ENCODE measurements around the gene RNF225.
"Not testable (repeated sequence)": the region's sequence is repeated elsewhere in the genome, so short reads cannot be mapped to it uniquely, and the experiment has no call there.

The RNF225 gene

DNA sequence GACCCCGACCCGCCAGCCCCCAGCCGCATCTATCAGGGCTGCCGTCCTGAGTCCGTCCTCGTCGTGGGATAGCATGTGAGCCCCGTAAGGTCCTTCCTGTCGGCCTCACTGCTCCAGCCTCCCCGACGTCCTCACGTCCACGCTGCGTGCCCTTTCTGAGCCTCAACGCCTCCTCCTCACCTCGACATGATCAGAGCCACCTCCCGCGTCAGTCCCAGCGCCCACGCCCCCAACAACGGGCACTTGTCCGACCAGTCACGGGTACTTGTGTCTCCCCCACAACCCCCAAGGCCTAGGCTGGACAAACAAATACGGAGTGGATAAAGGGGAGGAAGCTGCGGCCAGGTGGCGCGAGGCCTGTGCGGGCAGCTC, 33.6 kb upstream of the RNF225 start:
- DNase-seq (ENCODE audit: extremely low read depth in 1 of 2, low read depth in 1 of 2), result no peak

DNA sequence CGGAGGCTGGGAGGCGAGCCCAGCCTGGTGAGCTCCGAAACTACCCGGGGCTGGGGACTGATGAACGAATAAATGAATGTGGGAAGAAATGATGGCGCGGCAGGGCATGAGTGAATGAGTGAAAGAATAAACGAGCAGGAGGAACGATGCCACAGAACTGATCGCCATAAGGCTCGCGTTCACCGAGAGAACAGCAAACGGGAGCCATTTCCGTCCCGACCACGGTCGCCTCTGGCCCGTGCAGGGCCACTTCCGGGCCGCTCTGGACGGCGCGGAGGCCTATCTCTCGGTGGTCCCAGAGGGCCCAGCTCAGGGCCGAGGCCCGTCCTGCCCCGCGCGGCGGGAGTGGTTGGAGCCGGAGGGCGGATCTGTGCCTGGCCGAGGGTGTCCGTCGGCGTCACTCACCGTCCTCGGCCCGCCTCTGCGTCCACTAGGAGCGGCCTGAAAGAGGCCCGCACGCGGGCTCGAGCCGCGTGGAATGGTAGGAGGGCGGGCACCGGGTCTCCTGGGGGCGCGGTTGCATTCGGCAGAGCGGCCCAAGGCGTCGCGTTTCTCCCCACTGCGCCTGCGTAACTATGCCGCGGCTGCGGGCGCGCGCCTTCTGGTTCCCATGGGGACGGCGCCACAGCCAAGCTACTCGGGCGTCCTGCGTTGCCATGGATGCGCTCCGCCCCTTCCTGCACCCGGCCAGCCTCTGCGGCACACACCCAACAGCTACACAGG, 33.0 kb upstream of the RNF225 start, which contains the start of gene ZNF497:
TSS of gene ZNF497 (minus strand) at position 480 of the 723 bp plus-strand sequence. CDS start 5,116 bp downstream, outside the sequence.
- DNase-seq (ENCODE audit: extremely low read depth in 1 of 2, low read depth in 1 of 2), result peak; percentile 95 to 97

DNA sequence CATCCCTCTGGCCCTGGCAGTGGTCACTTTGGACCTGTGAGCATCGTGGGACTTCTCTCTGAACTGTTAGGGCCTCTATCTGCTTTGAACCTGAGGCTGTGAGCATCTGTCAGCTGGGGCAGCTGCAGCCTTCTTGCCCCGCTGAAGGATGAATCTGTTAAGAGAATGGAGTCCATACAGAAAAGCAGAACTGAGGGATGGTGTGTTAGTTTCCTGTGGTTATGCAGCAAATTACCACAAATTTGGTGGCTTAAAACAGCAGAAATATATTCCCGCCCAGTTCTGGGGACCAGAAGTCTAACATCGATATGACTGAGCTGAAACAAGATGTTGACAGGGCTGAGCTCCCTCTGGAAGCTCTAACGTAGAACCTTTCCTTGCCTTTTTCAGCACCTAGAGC, 31.3 kb upstream of the RNF225 start:
- no peak for DNase-seq (ENCODE audit: extremely low read depth in 1 of 2, low read depth in 1 of 2)

DNA sequence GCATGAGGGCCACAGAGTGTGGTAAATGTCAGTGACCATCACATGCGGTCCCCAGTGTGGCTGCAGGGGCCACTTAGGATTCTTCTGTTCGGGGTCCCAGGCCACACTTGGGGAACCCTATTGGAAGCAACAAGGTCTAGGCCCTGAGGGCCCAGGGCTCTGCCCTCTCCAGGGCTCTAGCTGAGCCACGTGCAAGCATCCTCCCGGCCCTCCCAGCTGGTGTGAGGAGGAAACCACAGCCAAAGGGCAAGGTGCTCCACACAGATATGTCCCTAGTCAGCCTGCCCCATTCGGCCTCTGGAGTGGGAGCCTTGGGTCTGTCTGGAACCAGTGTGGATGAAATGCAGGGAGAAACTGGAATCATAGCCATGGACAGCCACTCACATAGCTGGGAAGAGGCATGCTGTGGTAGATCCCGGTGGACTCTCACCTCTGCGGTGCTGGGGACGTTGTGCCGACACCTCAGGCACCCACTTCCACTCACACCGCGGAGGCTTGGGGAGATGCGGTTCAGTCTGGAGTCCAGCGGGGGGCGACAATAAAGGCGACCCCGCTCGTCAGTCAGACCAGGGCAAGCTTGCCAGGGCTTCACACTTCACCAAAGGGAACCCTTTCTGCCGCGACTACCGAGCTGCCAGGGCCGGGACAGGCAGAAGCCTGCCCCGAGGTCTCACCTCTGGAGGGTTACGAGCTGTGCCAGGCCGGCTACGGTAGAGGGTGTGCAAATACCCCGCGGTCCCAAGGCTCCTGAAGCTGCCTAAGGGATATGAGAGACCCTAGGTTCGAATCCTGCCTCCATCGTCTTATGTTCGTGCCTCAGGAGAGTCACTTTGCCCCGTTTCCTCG, 28.6 kb upstream of the RNF225 start:
- DNase-seq (ENCODE audit: extremely low read depth in 1 of 2, low read depth in 1 of 2), result no peak

DNA sequence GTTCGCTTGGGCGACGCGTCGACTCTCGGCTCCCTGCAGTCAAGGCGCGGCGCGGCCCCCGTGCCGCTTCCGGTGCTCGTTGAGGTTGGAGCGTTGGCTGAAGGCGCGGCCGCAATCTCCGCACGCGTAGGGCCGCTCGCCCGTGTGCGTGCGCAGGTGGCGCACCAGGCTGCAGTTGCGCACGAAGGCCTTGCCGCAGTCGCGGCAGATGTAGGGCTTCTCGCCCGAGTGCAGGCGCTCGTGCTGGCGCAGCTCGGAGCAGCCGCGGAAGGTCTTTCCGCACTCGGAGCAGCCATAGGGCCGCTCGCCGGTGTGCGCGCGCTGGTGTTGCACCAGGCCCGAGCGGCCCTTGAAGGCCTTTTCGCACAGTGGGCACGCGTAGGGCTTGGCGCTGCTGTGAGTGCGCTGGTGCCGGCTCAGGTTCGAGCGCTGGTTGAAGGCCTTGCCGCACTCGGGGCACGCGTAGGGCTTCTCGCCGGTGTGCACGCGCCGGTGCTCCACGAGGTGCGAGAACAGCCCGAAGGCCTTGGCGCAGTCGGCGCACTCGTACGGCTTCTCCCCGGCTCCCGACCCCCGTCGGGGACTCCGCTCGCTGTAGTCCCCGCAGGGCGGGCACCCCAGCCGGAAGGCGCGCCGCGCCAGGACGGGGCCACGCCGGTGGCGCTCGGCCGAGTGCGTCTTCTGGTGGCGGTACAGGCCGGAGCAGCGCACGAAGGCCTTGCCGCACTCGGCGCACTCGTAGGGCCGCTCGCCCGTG, 27.6 kb upstream of the RNF225 start:
- DNase-seq (ENCODE audit: extremely low read depth in 1 of 2, low read depth in 1 of 2), result no peak

DNA sequence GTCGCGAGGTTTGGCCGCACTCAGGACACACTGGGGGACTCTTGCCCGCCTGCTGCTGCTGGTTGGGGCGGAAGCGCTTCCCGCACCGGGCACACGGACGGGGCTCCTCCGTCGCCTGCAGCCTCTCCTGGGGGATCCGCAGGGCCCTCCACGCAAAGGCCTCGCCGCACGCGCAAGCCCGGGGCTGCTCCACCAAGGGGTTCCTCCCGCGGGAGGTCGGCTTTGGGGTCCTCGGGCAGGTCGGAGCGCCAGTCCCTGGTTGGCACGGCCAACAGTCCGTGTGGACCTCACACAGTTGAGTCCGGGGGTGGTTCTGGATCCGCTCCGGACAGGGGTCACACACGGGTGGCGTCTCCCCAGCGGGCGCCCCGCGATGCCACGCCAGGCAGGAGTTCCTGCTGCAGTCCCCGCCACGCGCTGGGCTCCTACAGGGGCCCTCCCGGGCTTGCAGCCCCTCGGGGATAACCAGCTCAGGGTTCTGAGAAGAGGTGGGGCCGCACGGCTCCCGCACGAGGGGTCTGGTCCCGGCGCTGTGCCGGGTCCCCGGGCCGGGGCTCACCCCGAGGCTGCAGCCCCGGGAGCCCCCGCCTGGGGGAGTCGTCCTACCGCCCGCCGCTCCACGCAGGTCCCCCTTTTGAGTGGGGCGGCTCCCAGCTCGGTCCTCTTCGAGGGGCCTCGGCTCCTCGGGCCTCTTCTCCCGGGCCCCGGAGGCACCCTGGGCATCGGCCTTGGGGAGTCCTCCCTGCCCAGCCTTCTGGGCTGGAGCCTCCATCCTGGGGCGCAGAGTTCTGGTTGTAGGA, 26.7 kb upstream of the RNF225 start:
- DNase-seq (ENCODE audit: extremely low read depth in 1 of 2, low read depth in 1 of 2), result no peak

DNA sequence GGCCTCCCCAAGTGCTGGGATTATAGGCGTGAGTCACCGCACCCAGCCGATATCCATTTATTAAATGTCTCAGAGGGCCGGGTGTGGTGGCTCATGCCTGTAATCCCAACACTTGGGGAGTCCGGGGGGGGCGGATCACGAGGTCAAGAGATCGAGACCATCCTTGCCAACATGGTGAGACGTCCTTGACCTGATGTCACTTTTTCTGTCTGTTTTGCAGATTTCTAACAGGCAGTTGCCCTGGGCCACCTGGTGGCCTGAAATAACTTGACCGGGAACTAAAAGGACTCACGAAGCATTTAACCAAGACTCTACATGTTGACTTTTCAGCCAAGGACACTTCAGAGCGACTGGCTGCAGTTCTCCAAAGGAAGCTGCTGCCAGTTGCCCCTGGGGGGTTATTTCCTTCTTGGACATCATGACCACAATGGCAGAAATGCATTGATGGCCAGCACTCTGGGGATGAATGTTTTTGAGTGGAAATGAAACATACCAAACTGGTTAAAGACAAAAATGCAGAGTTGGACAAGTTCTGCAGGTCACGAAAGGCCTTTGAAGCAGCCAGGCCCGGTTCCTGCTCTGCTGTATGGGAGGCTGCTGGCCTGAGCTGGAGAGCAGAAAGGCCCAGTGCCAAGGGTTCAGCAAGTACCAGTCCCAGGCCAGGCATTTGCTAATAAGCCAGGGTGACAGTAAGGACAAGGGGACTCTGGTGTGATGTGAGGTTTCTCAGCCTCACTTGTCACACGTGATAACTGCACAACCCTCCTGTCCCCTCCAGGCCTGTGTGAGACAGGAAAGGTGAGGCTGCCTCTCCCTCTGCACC, 22.9 kb upstream of the RNF225 start:
- DNase-seq (ENCODE audit: extremely low read depth in 1 of 2, low read depth in 1 of 2), result no peak

DNA sequence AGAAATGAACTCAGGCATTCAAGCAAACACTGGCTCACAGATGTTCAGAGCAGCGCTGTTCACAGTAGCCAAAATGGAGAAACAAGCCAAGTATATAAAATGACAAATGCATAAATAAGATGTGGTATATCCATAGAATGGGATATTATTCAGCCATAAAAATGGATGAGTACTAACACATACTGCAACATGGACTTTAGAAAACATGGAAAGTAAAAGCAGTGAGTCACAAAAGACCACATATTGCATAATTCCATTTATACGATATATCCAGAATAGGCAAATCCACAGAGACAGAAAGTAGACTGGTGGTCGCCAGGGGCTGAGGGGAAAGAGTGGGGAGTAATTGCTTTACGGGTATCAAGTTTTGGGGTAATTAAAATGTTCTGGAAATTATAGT, 21.3 kb upstream of the RNF225 start:
- no peak for DNase-seq (ENCODE audit: extremely low read depth in 1 of 2, low read depth in 1 of 2)

DNA sequence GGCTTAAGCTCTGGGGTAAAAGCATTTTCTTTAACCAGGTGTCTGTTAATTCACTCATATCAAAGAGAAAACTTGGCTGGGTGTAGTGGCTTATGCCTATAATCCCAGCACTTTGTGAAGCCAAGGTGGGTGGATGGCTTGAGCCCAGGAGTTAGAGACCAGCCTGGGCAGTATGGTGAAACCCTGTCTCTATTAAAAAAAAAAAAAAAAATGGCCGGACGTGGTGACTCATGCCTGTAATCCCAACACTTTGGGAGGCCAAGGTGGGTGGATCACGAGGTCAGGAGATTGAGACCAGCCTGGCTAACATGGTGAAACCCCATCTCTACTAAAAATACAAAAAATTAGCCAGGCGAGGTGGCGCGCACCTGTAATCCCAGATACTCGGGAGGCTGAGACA, 18.7 kb upstream of the RNF225 start:
- DNase-seq (ENCODE audit: extremely low read depth in 1 of 2, low read depth in 1 of 2), result not testable (repeated sequence)

DNA sequence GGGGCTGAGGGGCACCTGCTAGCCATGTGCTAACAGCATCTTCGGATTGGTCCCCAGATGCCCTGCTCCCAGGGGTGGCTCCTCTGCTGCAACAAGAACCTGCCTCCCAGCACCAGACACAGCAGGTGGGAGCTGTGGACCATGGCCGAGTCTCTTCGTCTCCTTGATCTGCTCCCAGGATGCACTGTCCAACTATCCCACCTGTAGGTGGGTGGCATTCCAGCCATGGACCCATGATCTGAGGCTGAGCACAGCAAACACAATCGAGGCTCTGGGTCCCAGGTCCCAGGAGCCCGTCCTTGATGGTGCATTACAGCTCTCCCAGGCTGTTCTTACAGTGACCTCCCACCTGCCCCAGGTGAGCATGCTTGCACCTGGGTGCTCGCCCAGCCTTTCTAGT, 16.2 kb upstream of the RNF225 start:
- DNase-seq (ENCODE audit: extremely low read depth in 1 of 2, low read depth in 1 of 2), result no peak

DNA sequence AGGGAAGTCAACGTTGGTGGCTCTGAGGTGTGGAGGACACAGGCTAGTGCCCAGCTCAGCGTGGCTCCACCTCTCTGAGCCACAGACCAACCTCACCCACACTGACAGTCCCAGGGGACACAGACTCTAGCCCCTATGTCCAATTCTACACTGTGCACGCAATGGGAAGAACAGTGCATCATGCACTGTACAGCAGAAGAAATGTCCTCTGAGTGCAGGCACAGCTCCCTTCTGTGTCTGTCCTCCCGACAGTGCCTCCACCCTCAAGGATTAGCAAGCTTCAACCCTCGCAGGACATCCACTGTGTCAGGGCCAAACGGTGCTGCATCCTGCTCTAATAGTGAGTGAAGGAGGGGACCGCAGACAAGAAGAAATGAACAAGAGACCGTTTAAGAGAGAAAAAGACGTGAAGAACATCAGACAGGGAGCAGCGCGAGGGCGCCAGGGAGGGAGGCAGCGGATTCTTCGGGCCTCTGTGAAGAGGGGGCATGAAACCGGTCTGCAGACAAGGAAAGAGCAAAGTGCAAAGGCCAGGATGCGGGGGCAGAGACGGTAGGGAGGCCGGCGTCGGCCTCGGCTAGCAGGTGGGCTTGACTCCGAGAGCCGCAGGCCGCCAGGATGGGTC, 15.3 kb upstream of the RNF225 start:
- no peak for DNase-seq (ENCODE audit: extremely low read depth in 1 of 2, low read depth in 1 of 2)

DNA sequence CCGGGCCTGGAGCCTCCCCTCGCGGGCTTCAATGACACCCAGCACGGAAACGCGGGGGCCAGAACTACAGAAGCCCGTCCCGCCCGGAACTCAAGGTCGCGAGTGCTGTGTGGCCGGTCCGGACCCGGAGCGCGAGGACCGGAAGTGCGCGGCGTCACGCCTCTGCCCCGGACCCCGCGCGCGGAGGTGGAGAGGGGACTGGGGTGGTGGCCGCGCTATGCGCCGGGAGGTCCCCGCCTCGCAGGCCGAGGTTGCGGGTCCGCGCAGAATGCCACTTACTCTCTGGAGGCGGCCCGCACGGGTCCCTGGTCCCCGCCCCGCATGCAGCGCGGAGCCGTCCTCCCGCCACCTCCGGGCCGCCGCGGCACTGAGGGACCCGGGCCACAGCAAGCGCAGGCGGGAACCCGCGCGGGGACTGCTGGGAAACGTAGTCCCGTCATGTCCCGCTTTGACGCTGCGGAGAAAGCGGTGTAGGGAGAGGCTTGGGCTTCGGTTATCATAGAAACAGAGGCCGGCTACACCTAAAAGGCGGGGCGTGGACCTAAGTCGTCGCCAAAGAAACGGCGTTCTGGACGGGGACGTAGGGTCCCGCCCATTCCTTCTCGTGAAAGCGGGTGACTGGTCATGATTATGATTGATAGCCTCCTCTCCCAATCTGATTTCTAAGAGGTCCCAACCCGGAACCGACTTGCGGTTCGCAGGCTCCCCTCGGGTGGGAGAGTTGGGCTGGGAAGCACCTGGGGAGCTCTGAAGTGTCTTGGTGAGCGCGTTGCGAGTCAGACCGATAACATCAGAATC, 14.6 kb upstream of the RNF225 start, which contains the start of gene ZNF837:
TSS of gene ZNF837 (minus strand) at position 369 of the 798 bp plus-strand sequence. CDS start 11,698 bp downstream, outside the sequence.
- DNase-seq (ENCODE audit: extremely low read depth in 1 of 2, low read depth in 1 of 2), result peak; percentile 95 to 96

DNA sequence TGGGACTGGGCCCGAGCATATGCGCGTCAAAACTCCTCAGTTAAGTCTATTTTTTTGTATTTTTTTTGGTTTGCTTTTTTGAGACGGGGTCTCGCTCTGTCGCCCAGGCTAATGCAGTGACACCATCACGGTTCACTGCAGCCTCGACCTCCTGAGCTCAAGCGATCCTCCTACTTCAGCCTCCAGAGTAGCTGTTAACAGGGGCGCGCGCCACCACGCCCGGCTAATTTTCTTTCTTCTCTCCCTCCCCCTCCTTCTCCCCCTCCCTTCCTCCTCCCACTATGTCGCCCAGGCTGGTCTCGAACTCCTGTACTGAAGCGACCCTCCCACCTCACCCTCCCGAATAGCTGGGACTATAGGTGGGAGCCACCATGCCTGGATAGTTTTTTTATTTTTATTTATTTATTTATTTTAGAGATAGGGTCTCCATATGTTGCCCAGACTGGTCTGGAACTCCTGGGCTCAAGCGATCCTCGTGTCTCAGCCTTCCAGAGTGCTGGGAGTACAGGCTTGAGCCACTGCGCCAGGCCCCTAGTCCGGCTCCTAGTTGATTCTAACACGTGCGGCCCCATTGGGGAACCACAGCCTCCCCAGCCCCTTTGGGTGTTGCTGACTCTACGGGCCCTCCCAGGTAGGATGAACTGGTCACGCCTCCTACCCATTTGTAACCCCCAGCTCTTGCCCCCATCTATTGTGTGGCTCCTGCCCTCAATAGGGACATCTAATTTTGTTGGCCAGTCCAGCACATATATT, 13.8 kb upstream of the RNF225 start:
- no peak for DNase-seq (ENCODE audit: extremely low read depth in 1 of 2, low read depth in 1 of 2)

DNA sequence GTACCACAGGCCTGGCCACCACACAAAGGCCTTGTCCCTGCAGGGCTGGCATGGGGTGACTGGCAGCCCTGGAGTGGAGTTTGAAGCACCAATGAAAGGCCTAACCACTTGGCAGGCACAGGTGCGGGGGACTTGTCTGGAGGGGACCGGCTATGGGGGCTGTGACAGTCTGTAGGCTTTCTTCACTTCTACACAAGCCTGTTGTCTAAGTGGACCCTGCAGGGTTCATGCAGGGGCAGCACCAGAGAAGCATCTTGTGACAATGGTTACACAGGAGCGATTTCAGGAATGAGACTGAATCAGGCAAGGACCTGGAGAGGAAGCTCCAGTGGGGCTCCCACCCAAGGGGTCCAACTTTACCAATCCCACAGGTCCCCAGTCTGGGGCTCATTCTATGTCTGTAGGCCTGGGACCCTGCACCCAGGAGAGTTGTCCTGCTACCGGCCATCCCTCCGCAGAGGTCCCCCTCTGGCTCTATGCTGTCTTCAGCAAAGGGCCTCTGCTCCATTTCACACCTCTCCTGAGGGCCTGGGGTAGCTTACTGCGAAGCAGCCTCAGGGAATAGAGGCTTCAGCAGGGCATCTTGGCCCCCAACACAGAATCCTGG, 12.4 kb upstream of the RNF225 start:
- no peak for DNase-seq (ENCODE audit: extremely low read depth in 1 of 2, low read depth in 1 of 2)

DNA sequence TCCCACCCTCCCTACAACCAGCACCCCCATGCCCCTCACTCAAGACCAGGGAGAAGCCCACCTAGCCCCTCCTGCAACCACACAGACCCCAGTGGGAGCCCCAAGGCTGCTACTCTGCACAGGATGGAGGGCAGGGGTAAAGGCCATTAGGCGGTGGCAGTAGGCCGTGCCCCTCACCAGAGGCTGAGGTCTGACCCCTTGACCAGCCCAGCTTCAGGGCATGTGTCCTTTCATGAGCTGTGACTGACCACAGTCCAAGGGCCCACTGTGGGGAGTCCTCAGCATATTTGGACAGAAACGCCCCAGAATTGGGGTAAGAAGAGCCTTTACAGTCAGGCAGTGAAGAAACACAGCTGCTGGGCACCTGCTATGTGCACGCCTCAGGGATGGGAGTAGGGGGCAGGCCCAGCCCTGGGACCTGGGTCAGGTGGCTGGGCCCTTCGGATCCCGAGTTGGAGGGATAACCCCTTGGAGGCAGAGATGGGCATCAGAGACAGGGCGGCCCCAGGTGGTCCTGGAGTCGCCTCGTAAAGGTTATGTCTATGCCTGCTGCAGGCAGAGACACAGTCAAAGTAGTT, 10.1 kb upstream of the RNF225 start:
- DNase-seq (ENCODE audit: extremely low read depth in 1 of 2, low read depth in 1 of 2), result no peak

DNA sequence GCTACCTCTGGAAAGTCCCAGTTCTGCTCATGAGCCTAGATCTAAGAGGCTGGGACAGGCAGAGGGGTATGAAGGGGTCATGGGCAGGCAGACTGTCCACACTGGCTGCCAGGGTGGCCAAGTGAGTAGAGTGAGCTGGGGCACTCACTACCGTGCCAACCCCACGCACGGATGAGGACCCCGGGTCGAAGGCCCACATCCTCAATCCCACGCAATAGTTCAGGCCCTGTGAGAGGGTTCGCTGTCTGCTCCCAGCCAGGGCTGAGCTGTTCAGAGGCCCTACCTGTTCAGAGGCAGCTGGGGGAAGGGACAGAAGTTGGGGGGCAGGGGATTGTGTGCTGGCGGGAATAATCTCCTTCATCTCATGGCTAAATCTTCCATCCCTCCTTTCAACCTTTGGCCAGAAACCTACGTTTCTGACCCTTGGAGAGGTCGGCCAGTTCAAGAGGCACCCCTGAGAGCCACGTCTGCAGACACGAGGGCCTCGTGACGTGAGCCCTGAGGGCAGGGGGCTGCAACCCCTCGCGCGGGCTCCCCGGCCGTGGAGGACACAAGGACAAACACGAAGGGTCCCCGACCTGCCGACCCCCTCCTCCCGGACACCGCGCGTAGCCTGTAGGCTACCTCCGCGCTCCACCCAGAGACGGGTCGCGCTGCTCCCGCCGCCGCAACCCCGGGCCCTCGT, 9.4 kb upstream of the RNF225 start:
- DNase-seq (ENCODE audit: extremely low read depth in 1 of 2, low read depth in 1 of 2), result no peak

All from activated CD8-positive, alpha-beta memory T cell treated with anti-CD3 and anti-CD28 coated beads for 1 hour (primary cell).